HG02973 (cell line): ENCODE measurements around the gene SFXN4.
"Not testable (repeated sequence)": the region's sequence is repeated elsewhere in the genome, so short reads cannot be mapped to it uniquely, and the experiment has no call there.

Experiments used
- ATAC-seq: cut with Tn5 transposase; IDR thresholded peaks from one replicate; pipeline ENCODE4 v1.9.1; 2021; ENCODE audit warnings: moderate library complexity; ENCODE audit not compliant: unreplicated experiment

Gene SFXN4

GRCh38 chr10:119113751-119114732, 51.5 kb downstream of the SFXN4 start:
- ATAC-seq = no peak

GRCh38 chr10:119112056-119112455, 53.5 kb downstream of the SFXN4 start:
- ATAC-seq = no peak

GRCh38 chr10:119107771-119108170, 57.7 kb downstream of the SFXN4 start:
- ATAC-seq = not testable (repeated sequence)

GRCh38 chr10:119107106-119107505, 58.4 kb downstream of the SFXN4 start:
- ATAC-seq = not testable (repeated sequence)

- ATAC-seq = not testable (repeated sequence)
These were observed 59.6 kb downstream of the SFXN4 start for GRCh38 chr10:119105899-119106298.

GRCh38 chr10:119105155-119105554, 60.4 kb downstream of the SFXN4 start:
- no peak for ATAC-seq

- ATAC-seq = no peak
These were observed 60.9 kb downstream of the SFXN4 start for GRCh38 chr10:119104654-119105015.

- peak; percentile 83 for ATAC-seq
These were observed 61.4 kb downstream of the SFXN4 start, which contains the start of gene DENND10 for GRCh38 chr10:119103903-119104653. Gene DENND10 (plus strand): TSS chr10:119104113. CDS start chr10:119104143, 30 bp downstream.

GRCh38 chr10:119103241-119103902, 62.1 kb downstream of the SFXN4 start:
- no peak for ATAC-seq

GRCh38 chr10:119101366-119102098, 64.0 kb downstream of the SFXN4 start:
- ATAC-seq = no peak

- ATAC-seq = no peak
These were observed 64.9 kb downstream of the SFXN4 start for GRCh38 chr10:119100434-119101238.

GRCh38 chr10:119098576-119098975, 66.9 kb downstream of the SFXN4 start:
- ATAC-seq = no peak

- not testable (repeated sequence) for ATAC-seq
These were observed 68.7 kb downstream of the SFXN4 start for GRCh38 chr10:119096641-119097415.

GRCh38 chr10:119095640-119096039, 69.9 kb downstream of the SFXN4 start:
- no peak for ATAC-seq

GRCh38 chr10:119090968-119091367, 74.5 kb downstream of the SFXN4 start:
- ATAC-seq = no peak
